ENCODE data around the gene ADCY10. TPM values are rescaled to one million over a fixed set of nuclear protein-coding genes. Genes with fewer than 3 reads are reported as not detected.

Gene ADCY10
- total RNA-seq, 1 experiment from 2014 or later = 0.10 TPM

- no peak for TF ChIP-seq REST (IDR thresholded peaks at IDR 0.05; ENCODE audit: insufficient read depth in 1 of 2, low read depth in 2 of 2, low read length in 1 of 2)
- TF ChIP-seq POLR2AphosphoS5 (IDR thresholded peaks at IDR 0.05; ENCODE audit: low read depth, low read length) = no peak
- no peak for TF ChIP-seq SIN3A (IDR thresholded peaks at IDR 0.05; ENCODE audit: borderline replicate concordance, insufficient read depth, low read depth, low read length)
- no peak for TF ChIP-seq TCF7L2 (IDR thresholded peaks at IDR 0.05; ENCODE audit: low read depth, low read length)
- TF ChIP-seq, protein P1, sequence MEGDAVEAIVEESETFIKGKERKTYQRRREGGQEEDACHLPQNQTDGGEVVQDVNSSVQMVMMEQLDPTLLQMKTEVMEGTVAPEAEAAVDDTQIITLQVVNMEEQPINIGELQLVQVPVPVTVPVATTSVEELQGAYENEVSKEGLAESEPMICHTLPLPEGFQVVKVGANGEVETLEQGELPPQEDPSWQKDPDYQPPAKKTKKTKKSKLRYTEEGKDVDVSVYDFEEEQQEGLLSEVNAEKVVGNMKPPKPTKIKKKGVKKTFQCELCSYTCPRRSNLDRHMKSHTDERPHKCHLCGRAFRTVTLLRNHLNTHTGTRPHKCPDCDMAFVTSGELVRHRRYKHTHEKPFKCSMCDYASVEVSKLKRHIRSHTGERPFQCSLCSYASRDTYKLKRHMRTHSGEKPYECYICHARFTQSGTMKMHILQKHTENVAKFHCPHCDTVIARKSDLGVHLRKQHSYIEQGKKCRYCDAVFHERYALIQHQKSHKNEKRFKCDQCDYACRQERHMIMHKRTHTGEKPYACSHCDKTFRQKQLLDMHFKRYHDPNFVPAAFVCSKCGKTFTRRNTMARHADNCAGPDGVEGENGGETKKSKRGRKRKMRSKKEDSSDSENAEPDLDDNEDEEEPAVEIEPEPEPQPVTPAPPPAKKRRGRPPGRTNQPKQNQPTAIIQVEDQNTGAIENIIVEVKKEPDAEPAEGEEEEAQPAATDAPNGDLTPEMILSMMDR (IDR thresholded peaks at IDR 0.05) = no peak
- in situ Hi-C loops (cut with HindIII; ENCODE audit: low pct_unique_long_range_greater_than_20kb, low sequenced_read_pairs) = no loop called here
- DNase-seq (ENCODE audit: low read depth, low spot score) (no peak), ATAC-seq (no peak)
- no peaks in the 10 kb centered on the region for H3K27me3 ChIP-seq (ENCODE audit: control insufficient read depth, insufficient read depth, low read length)
- no peak overlapping the region for H3K27ac ChIP-seq (ENCODE audit: low read length)
- no peaks in the 10 kb centered on the region for H3K36me3 ChIP-seq (ENCODE audit: control insufficient read depth, insufficient read depth, low read length)
- POLR2A ChIA-PET = no interaction called here
- no peaks in the 10 kb centered on the region for H3K9me3 ChIP-seq (ENCODE audit: control insufficient read depth, insufficient read depth, low read depth, low read length)
- no peaks in the 10 kb centered on the region for H3K4me1 ChIP-seq (ENCODE audit: control insufficient read depth, insufficient read depth, low read length)
- H3K4me3 ChIP-seq (ENCODE audit: low read depth in 2 of 2, low read length in 2 of 2) = no peak overlapping the region
- no TSS peak for BruUV-seq (replicated peaks)
- intact Hi-C loops (cut with micrococcal nuclease; ENCODE audit: unreplicated experiment) = no loop called here
- CTCF ChIA-PET = no interaction called here
These were observed 117.9 kb downstream of the ADCY10 start for GRCh38 chr1:167795810-167796740.

GRCh38 chr1:167794043-167794442 lies 119.9 kb downstream of the ADCY10 start:
- no peaks in the 10 kb centered on the region for H3K27me3 ChIP-seq (ENCODE audit: control insufficient read depth, insufficient read depth, low read length)
- CTCF ChIA-PET = no interaction called here
- H3K9me3 ChIP-seq (ENCODE audit: control insufficient read depth, insufficient read depth, low read depth, low read length) = no peaks in the 10 kb centered on the region
- POLR2A ChIA-PET = no interaction called here
- in situ Hi-C loops (cut with HindIII; ENCODE audit: low pct_unique_long_range_greater_than_20kb, low sequenced_read_pairs) = no loop called here
- no TSS peak for BruUV-seq (replicated peaks)
- intact Hi-C loops (cut with micrococcal nuclease; ENCODE audit: unreplicated experiment) = no loop called here
- no peak overlapping the region for H3K4me3 ChIP-seq (ENCODE audit: low read depth in 2 of 2, low read length in 2 of 2)
- H3K36me3 ChIP-seq (ENCODE audit: control insufficient read depth, insufficient read depth, low read length) = no peaks in the 10 kb centered on the region; the same call in 1 of the 2 replicates
- TF ChIP-seq TCF7L2 (IDR thresholded peaks at IDR 0.05; ENCODE audit: low read depth, low read length) = no peak
- TF ChIP-seq POLR2AphosphoS5 (IDR thresholded peaks at IDR 0.05; ENCODE audit: low read depth, low read length) = no peak
- no peak for TF ChIP-seq SIN3A (IDR thresholded peaks at IDR 0.05; ENCODE audit: borderline replicate concordance, insufficient read depth, low read depth, low read length)
- TF ChIP-seq REST (IDR thresholded peaks at IDR 0.05; ENCODE audit: insufficient read depth in 1 of 2, low read depth in 2 of 2, low read length in 1 of 2) = no peak
- TF ChIP-seq, protein P1 (IDR thresholded peaks at IDR 0.05) = no peak
- no peak overlapping the region for H3K27ac ChIP-seq (ENCODE audit: low read length)
- no peak for ATAC-seq
- DNase-seq (ENCODE audit: low read depth, low spot score) = no peak
- no peaks in the 10 kb centered on the region for H3K4me1 ChIP-seq (ENCODE audit: control insufficient read depth, insufficient read depth, low read length)
